Upper lobe of left lung (tissue), 4 donors: ENCODE measurements around the gene C1orf141.

Experiments
- EP300 ChIP-seq, 4 donors: sonication (generic); formaldehyde crosslinking; IDR thresholded peaks; one replicate each; pipeline ENCODE4 v1.5.1; 2017; ENCODE audit warnings: antibody characterized with exemption in 4 of 4, control low read depth in 2 of 4
- POLR2A ChIP-seq, 4 donors: fragments of 450-650 bp; IDR thresholded peaks; one replicate each; pipeline ENCODE4 v1.5.1; 2016 to 2017; ENCODE audit warnings: antibody characterized with exemption in 4 of 4, mild to moderate bottlenecking in 2 of 4
- TF ChIP-seq, protein P1 (sequence below), 6 experiments: fragments of 450-650 bp in 4 of 6; fragments of 200-600 bp in 2 of 6; sonication (generic) in 2 of 6; IDR thresholded peaks; one replicate each; pipeline ENCODE4 v1.5.1; 2016 to 2019; ENCODE audit warnings: antibody characterized with exemption in 6 of 6

DNA sequence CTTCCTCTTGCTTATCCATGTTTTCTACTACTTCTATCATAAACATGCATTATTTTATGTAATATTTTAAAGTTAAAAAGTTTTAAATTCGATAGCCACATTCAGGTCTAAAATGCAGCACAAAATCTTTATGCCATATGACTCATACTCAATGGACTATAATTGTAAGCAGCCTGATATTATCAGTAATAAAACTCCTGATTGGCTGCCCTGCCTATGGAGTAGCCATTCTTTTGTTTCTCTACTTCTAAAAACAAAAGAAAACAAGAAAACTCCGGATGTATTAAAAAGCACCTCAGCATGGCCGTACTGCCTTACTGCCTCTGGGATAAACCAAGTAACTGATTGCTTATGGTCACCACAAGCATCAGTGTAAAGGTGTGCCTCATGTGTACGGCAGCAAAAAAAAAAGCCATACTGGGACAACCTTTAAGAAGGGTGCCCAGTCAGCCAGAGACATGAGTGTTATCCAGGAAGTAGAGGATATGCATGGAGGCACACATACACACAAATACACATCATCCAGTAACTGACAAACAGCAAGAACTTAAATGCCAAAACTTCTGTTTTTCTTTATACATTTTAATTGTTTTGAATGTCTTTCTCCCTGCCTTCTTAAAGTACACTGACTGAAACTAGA lies 90.0 kb downstream of the C1orf141 start:
- TF ChIP-seq, protein P1, sequence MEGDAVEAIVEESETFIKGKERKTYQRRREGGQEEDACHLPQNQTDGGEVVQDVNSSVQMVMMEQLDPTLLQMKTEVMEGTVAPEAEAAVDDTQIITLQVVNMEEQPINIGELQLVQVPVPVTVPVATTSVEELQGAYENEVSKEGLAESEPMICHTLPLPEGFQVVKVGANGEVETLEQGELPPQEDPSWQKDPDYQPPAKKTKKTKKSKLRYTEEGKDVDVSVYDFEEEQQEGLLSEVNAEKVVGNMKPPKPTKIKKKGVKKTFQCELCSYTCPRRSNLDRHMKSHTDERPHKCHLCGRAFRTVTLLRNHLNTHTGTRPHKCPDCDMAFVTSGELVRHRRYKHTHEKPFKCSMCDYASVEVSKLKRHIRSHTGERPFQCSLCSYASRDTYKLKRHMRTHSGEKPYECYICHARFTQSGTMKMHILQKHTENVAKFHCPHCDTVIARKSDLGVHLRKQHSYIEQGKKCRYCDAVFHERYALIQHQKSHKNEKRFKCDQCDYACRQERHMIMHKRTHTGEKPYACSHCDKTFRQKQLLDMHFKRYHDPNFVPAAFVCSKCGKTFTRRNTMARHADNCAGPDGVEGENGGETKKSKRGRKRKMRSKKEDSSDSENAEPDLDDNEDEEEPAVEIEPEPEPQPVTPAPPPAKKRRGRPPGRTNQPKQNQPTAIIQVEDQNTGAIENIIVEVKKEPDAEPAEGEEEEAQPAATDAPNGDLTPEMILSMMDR (IDR thresholded peaks at IDR 0.05): no peak
- TF ChIP-seq POLR2A (IDR thresholded peaks at IDR 0.05) (no peak), EP300 (IDR thresholded peaks at IDR 0.05) (no peak)
